ENCODE measurements around the gene CHI3L2. TPM values are rescaled to one million over a fixed set of nuclear protein-coding genes. Genes with fewer than 3 reads are reported as not detected.

Gene CHI3L2
- total and polyA plus RNA-seq, 10 of the 15 experiments (the other 5 are each of a cell fraction or from before 2014, with no cell fraction given), result 37.1 to 508 (median 98.3) TPM

DNA sequence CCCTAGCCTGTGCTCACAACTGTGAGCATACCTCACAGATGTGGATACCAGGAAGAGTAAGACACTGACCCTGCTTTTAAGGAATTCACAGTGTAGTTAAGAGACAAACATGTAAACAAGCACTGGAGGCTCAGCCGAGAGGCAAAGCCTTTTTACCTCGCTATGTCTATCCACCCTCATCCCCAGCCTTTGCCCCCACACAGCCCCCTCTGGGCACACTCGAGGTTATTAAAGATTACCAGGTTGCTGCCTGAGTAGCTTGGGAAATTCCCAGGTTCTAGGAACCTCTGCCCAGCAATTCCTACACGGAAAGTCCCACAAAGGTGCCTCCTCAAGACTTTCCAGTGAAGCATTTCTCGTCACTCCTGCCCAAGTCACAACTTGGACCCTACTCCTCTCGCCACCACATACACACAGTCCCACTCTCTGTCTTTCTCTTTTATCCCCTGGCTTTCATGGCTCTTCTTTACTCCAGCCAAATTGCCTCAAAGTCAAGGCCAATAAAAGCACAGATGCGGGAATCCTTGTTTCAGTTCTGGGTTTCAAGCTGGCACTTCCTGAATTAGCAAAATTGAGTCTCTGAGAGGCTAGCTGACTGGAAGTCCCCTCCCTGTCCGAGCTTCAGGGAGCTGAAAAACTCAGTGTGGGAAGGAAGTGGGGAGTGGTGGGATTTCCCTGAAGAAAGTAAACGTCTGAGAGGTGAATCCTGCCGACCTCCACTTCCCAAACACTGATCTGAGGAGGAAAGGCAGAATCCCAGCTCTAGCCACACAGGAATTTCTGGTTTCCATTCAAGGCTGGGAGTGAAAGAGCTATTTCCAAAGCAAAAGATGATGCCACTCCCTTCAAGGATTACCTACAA, 34.6 kb upstream of the CHI3L2 start (continued):
- TF ChIP-seq, protein P1, sequence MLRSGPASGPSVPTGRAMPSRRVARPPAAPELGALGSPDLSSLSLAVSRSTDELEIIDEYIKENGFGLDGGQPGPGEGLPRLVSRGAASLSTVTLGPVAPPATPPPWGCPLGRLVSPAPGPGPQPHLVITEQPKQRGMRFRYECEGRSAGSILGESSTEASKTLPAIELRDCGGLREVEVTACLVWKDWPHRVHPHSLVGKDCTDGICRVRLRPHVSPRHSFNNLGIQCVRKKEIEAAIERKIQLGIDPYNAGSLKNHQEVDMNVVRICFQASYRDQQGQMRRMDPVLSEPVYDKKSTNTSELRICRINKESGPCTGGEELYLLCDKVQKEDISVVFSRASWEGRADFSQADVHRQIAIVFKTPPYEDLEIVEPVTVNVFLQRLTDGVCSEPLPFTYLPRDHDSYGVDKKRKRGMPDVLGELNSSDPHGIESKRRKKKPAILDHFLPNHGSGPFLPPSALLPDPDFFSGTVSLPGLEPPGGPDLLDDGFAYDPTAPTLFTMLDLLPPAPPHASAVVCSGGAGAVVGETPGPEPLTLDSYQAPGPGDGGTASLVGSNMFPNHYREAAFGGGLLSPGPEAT (IDR thresholded peaks at IDR 0.05; ENCODE audit: low read depth), result peak; percentile 93
- TF ChIP-seq BACH1 (IDR thresholded peaks at IDR 0.05; ENCODE audit: borderline replicate concordance) (no peak; the same call in 1 of the 2 replicates), DPF2 (IDR thresholded peaks at IDR 0.05) (peak; percentile 69; the same call in 1 of the 2 replicates), EED (IDR thresholded peaks at IDR 0.05; ENCODE audit: low read depth) (peak; percentile 95), IKZF1 (conservative IDR thresholded peaks at IDR 0.05) (peak; percentile 96), SUZ12 (IDR thresholded peaks at IDR 0.05; ENCODE audit: unreplicated experiment) (no peak)

DNA sequence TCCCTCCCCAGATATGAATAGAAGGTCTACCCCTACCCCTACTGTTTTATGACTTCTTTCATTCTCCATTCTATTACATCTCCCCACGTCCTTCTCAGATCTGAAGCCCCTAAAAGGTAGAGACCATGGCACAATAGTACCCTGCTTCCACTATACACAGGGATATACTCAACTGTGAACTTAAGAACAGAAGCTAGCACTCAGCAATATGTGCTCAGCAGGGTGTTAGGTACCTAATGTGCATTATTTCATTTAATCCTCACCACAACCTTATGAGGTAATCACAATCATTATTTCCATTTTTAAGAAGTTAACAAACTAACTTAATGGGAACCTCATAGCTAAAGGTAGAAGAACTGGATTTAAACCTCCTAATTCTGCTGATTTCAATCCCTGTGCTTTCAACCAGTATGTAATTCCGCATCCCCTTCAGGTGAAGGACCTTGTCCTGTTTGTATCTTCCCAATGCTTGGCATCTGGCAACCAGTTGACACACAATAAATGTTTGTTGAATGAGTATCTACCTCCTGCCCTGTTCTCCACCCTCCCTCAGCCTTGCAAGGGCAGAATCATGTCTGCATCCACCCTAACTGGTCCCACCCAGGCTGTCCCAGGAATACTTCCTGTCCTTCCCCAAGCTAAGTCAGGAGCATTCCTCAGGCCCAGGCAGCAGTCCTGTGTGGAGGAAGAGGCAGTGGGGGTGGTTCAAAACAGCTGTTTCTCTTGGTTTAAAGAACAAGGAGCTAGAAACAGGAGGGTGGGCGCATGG, 33.6 kb upstream of the CHI3L2 start:
- H4K20me1 ChIP-seq (ENCODE audit: control insufficient read depth, insufficient read depth), result no peaks in the 10 kb centered on the region
- H3K4me1 ChIP-seq (ENCODE audit: control insufficient read depth, insufficient read depth, low read length), result peaks cover 35% of the 10 kb centered on the region
- DNase-seq (ENCODE audit: low read depth, low spot score) (no peak), ATAC-seq (peak; percentile 4; the same call in 2 of the 3 replicates), FAIRE-seq (no peak)
- no peaks in the 10 kb centered on the region for H3K27me3 ChIP-seq (replicated peaks in 1 of 2; ENCODE audit: control insufficient read depth in 2 of 2, insufficient read depth in 2 of 2, low read length in 1 of 2)
- ChIA-PET POLR2A (interaction anchor here (0.6 to 12.8 kb wide), 10 partner anchors 8 to 217 kb away, joined by 3 to 371 read pairs (median 4); no protein-coding TSS in a partner anchor), CTCF (interaction anchor here (0.5 to 14.9 kb wide), 9 partner anchors 11 to 385 kb away, joined by 3 to 239 read pairs (median 5); no protein-coding TSS in a partner anchor), RAD21 (ENCODE audit: unreplicated experiment) (interaction anchor here (0.7 to 15.0 kb wide), 7 partner anchors 24 to 63 kb away, joined by 3 to 542 read pairs (median 4); partner anchors contain the start of genes CEPT1 and DRAM2), SMC1A (ENCODE audit: uncharacterized antibody, unreplicated experiment) (interaction anchor here (0.9 to 8.3 kb wide), 17 partner anchors 8 to 145 kb away, joined by 3 to 105 read pairs (median 8); partner anchors contain the start of genes CEPT1 and DRAM2)
- peak overlapping the region; percentile 92 for H3K27ac ChIP-seq (ENCODE audit: control insufficient read depth, insufficient read depth)
- in situ Hi-C loops (cut with MboI), result no loop called here
- H3K4me3 ChIP-seq, result peak overlapping the region; percentile 50
- peaks cover 22 to 51% of the 10 kb centered on the region in 2 experiments for H3K36me3 ChIP-seq (ENCODE audit: control insufficient read depth in 2 of 2, insufficient read depth in 2 of 2, low read length in 1 of 2)
- H3K9me3 ChIP-seq (replicated peaks; ENCODE audit: control insufficient read depth, insufficient read depth, low read length), result no peaks in the 10 kb centered on the region
- 75% methylated on average over 3 of the region's 3 CpGs for WGBS (ENCODE audit: insufficient coverage, insufficient replicate concordance, low lambda C conversion rate, missing lambda C conversion rate)
- H3K79me2 ChIP-seq (ENCODE audit: control insufficient read depth, insufficient read depth, low read length), result peaks cover 71% of the 10 kb centered on the region
- peak overlapping the region; percentile 61 for H3K4me2 ChIP-seq (ENCODE audit: control insufficient read depth, insufficient read depth)
- intact Hi-C loops (cut with micrococcal nuclease; ENCODE audit: unreplicated experiment), result loop anchor here (5.0 kb wide), 1 partner anchor 47 kb away; no protein-coding TSS in a partner anchor
- H3K9ac ChIP-seq (ENCODE audit: control insufficient read depth, insufficient read depth, low read length), result peak overlapping the region; percentile 46
- no TSS peak for BruUV-seq (replicated peaks)
- H2AFZ ChIP-seq (ENCODE audit: control insufficient read depth, low read depth, low read length), result no peak overlapping the region
- TF ChIP-seq, protein P2, sequence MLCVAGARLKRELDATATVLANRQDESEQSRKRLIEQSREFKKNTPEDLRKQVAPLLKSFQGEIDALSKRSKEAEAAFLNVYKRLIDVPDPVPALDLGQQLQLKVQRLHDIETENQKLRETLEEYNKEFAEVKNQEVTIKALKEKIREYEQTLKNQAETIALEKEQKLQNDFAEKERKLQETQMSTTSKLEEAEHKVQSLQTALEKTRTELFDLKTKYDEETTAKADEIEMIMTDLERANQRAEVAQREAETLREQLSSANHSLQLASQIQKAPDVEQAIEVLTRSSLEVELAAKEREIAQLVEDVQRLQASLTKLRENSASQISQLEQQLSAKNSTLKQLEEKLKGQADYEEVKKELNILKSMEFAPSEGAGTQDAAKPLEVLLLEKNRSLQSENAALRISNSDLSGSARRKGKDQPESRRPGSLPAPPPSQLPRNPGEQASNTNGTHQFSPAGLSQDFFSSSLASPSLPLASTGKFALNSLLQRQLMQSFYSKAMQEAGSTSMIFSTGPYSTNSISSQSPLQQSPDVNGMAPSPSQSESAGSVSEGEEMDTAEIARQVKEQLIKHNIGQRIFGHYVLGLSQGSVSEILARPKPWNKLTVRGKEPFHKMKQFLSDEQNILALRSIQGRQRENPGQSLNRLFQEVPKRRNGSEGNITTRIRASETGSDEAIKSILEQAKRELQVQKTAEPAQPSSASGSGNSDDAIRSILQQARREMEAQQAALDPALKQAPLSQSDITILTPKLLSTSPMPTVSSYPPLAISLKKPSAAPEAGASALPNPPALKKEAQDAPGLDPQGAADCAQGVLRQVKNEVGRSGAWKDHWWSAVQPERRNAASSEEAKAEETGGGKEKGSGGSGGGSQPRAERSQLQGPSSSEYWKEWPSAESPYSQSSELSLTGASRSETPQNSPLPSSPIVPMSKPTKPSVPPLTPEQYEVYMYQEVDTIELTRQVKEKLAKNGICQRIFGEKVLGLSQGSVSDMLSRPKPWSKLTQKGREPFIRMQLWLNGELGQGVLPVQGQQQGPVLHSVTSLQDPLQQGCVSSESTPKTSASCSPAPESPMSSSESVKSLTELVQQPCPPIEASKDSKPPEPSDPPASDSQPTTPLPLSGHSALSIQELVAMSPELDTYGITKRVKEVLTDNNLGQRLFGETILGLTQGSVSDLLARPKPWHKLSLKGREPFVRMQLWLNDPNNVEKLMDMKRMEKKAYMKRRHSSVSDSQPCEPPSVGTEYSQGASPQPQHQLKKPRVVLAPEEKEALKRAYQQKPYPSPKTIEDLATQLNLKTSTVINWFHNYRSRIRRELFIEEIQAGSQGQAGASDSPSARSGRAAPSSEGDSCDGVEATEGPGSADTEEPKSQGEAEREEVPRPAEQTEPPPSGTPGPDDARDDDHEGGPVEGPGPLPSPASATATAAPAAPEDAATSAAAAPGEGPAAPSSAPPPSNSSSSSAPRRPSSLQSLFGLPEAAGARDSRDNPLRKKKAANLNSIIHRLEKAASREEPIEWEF (IDR thresholded peaks at IDR 0.05; ENCODE audit: insufficient replicate concordance, low read depth, low read length), result no peak
- TF ChIP-seq, protein P3, sequence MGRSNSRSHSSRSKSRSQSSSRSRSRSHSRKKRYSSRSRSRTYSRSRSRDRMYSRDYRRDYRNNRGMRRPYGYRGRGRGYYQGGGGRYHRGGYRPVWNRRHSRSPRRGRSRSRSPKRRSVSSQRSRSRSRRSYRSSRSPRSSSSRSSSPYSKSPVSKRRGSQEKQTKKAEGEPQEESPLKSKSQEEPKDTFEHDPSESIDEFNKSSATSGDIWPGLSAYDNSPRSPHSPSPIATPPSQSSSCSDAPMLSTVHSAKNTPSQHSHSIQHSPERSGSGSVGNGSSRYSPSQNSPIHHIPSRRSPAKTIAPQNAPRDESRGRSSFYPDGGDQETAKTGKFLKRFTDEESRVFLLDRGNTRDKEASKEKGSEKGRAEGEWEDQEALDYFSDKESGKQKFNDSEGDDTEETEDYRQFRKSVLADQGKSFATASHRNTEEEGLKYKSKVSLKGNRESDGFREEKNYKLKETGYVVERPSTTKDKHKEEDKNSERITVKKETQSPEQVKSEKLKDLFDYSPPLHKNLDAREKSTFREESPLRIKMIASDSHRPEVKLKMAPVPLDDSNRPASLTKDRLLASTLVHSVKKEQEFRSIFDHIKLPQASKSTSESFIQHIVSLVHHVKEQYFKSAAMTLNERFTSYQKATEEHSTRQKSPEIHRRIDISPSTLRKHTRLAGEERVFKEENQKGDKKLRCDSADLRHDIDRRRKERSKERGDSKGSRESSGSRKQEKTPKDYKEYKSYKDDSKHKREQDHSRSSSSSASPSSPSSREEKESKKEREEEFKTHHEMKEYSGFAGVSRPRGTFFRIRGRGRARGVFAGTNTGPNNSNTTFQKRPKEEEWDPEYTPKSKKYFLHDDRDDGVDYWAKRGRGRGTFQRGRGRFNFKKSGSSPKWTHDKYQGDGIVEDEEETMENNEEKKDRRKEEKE (IDR thresholded peaks at IDR 0.05), result no peak

All from GM12878 (cell line).